Measurements from ENCODE around the gene TRIM44. TPM values are rescaled to one million over a fixed set of nuclear protein-coding genes. Genes with fewer than 3 reads are reported as not detected.

Gene TRIM44
- total RNA-seq, 4 donors from 2014 or later: 27.4 to 73.4 (median 53.7) TPM

DNA sequence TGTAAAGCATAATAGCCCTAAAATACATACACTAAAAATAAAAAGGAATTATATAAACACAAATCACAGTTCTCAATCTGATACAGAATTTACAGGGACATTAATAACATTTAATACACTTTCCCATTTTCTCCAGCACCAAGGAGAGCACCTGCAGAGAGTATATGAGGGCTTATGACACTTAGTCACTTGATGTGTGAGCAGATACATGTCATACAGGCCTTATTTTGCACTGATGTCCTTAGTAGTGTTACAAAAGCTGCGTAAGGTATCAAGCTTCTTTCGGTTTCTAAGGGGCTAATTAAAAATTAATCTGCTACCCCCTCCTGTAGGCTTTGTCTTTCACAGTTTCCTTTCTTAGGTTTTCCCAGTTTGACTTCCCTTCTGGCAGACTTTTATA, 61.3 kb downstream of the TRIM44 start:
- H3K27me3 ChIP-seq: no peaks in the 10 kb centered on the region
- H3K4me3 ChIP-seq: no peak overlapping the region
- TF ChIP-seq, protein P1, sequence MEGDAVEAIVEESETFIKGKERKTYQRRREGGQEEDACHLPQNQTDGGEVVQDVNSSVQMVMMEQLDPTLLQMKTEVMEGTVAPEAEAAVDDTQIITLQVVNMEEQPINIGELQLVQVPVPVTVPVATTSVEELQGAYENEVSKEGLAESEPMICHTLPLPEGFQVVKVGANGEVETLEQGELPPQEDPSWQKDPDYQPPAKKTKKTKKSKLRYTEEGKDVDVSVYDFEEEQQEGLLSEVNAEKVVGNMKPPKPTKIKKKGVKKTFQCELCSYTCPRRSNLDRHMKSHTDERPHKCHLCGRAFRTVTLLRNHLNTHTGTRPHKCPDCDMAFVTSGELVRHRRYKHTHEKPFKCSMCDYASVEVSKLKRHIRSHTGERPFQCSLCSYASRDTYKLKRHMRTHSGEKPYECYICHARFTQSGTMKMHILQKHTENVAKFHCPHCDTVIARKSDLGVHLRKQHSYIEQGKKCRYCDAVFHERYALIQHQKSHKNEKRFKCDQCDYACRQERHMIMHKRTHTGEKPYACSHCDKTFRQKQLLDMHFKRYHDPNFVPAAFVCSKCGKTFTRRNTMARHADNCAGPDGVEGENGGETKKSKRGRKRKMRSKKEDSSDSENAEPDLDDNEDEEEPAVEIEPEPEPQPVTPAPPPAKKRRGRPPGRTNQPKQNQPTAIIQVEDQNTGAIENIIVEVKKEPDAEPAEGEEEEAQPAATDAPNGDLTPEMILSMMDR (IDR thresholded peaks at IDR 0.05): no peak
- TF ChIP-seq POLR2A (IDR thresholded peaks at IDR 0.05; ENCODE audit: low read depth) (no peak), POLR2AphosphoS5 (IDR thresholded peaks at IDR 0.05) (no peak), EP300 (IDR thresholded peaks at IDR 0.05) (no peak)
- intact Hi-C loops (cut with DNase I): no loop called here
- no peak overlapping the region for H3K27ac ChIP-seq (replicated peaks in 1 of 4)
- DNase-seq (ENCODE audit: extremely low spot score): no peak
- H3K9me3 ChIP-seq: no peaks in the 10 kb centered on the region
- peaks cover 0 to 32% (median 19%) of the 10 kb centered on the region in 4 donors for H3K36me3 ChIP-seq
- 88% methylated on average over 2 of the region's 2 CpGs for WGBS
- H3K4me1 ChIP-seq: peaks cover 13 to 42% (median 25%) of the 10 kb centered on the region in 4 donors

DNA sequence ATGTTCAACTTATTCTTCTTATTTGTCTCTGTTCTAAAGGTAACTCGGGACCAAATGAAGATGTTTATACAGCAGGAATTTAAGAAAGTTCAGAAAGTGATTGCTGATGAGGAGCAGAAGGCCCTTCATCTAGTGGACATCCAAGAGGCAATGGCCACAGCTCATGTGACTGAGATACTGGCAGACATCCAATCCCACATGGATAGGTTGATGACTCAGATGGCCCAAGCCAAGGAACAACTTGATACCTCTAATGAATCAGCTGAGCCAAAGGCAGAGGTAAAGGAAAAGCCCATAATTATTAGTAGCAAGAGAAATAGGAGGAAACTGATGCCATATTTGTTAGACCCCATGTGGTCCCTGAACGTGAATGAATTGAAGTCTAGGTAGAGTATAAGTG, 63.3 kb downstream of the TRIM44 start:
- Histone ChIP-seq H3K27ac (replicated peaks in 1 of 4) (no peak overlapping the region), H3K4me1 (peaks cover 13 to 40% (median 25%) of the 10 kb centered on the region in 4 donors), H3K4me3 (no peak overlapping the region), H3K27me3 (no peaks in the 10 kb centered on the region), H3K36me3 (peaks cover 0 to 42% (median 23%) of the 10 kb centered on the region in 4 donors), H3K9me3 (peaks cover 0 to 16% (median 1%) of the 10 kb centered on the region in 4 donors)
- WGBS: 55% methylated on average over 2 of the region's 2 CpGs
- intact Hi-C loops (cut with DNase I): no loop called here
- TF ChIP-seq EP300 (IDR thresholded peaks at IDR 0.05): no peak
- peak in 1 of 2 donors; percentile 39 for TF ChIP-seq POLR2AphosphoS5 (IDR thresholded peaks at IDR 0.05)
- no peak for DNase-seq (ENCODE audit: extremely low spot score)

DNA sequence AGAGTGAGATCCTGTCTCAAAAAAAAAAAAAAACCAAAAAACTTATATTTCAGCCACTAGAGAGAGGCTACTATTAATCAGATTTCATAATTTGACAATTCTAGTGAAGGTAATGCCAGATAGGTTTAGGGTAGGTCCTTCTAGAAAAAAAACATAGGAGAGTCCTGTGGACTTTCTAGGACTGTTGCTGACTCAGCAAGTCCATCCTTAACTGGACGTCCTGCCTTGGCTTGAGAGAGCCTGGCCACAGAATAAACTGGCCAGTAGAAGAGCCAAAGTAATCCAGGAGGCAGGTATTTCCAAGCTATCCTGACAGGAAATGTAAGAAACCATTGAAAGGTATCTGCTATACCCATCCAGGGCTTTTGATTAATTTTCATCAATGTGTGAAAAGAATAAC, 64.6 kb downstream of the TRIM44 start:
- no peaks in the 10 kb centered on the region for H3K27me3 ChIP-seq
- H3K27ac ChIP-seq (replicated peaks in 1 of 4): no peak overlapping the region
- H3K9me3 ChIP-seq: peaks cover 0 to 19% (median 2%) of the 10 kb centered on the region in 4 donors
- DNase-seq (ENCODE audit: extremely low spot score): no peak
- intact Hi-C loops (cut with DNase I): no loop called here
- no peak for TF ChIP-seq POLR2AphosphoS5 (IDR thresholded peaks at IDR 0.05)
- no peak for TF ChIP-seq POLR2A (IDR thresholded peaks at IDR 0.05; ENCODE audit: low read depth)
- no peak for TF ChIP-seq EP300 (IDR thresholded peaks at IDR 0.05)
- H3K4me3 ChIP-seq: no peak overlapping the region
- 55% methylated on average over 1 of the region's 1 CpG for WGBS
- peaks cover 0 to 42% (median 23%) of the 10 kb centered on the region in 4 donors for H3K36me3 ChIP-seq
- H3K4me1 ChIP-seq: peaks cover 4 to 28% (median 14%) of the 10 kb centered on the region in 4 donors

DNA sequence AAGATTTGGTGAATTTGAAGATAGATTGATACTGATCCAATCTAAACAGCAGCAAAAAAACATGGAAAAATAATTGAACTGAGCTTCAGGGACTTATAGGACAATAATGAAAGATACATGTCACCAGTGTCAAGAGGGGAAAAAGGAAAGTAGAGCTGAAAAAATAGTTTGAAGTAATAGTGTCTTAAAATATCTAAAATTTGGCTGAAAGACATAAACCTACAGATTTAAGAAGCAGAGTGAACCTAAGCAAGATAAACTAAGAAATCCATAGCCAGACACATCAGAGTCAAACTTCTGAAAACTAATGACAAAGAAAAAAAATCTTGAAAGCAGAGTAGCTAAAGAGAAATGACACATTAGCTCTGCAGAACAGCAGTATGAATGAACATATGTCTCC, 67.7 kb downstream of the TRIM44 start:
- no peak for DNase-seq (ENCODE audit: extremely low spot score)
- TF ChIP-seq, protein P1 (IDR thresholded peaks at IDR 0.05): no peak
- no peak for TF ChIP-seq EP300 (IDR thresholded peaks at IDR 0.05)
- no peak for TF ChIP-seq POLR2A (IDR thresholded peaks at IDR 0.05; ENCODE audit: low read depth)
- no peak for TF ChIP-seq POLR2AphosphoS5 (IDR thresholded peaks at IDR 0.05)
- Histone ChIP-seq H3K36me3 (peaks cover 0 to 42% (median 23%) of the 10 kb centered on the region in 4 donors), H3K4me1 (peaks cover 0 to 10% (median 10%) of the 10 kb centered on the region in 4 donors), H3K9me3 (peaks cover 0 to 19% (median 2%) of the 10 kb centered on the region in 4 donors), H3K27ac (replicated peaks in 1 of 4) (no peak overlapping the region), H3K27me3 (no peaks in the 10 kb centered on the region), H3K4me3 (no peak overlapping the region)
- intact Hi-C loops (cut with DNase I): no loop called here

DNA sequence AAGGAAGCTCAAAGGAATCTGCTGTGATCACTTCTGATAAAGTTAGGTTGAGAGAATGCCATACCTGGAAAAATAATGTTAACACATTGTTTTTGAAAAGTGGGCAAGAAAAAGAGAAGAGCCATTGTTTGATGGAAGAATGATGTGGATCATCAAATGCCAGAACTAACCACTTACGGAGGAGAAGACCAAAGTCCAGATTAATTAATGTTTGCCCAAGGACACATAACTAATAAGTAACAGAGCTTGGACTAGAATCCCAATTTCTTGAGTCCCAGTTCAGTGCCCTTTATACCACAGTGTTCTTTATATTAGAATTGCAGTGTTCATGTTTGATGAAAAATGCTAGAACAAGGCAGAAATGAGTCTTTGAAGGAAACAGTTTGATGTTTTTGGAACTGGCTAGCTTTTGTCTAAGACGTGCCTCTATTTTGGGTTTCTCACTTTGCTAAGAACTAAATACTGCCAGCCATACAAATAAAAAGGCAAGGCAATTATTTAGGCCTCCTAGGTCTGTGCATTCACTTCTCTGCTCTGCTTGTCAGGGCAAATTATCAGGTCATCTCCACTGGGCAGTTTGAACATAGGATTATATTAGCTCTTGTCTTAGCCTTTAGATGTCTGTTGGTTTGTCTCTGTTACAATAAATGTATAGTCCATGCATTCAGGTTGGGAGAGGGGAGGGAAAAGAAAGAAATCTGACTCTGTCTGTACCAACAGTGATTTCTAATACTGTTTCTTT, 72.3 kb downstream of the TRIM44 start:
- Histone ChIP-seq H3K4me3 (no peak overlapping the region), H3K27me3 (no peaks in the 10 kb centered on the region), H3K36me3 (peaks cover 0 to 39% (median 13%) of the 10 kb centered on the region in 4 donors), H3K4me1 (peaks cover 0 to 3% (median 0%) of the 10 kb centered on the region in 4 donors), H3K27ac (replicated peaks in 1 of 4) (no peak overlapping the region), H3K9me3 (peaks cover 0 to 12% (median 2%) of the 10 kb centered on the region in 4 donors)
- no peak for TF ChIP-seq EP300 (IDR thresholded peaks at IDR 0.05)
- TF ChIP-seq POLR2AphosphoS5 (IDR thresholded peaks at IDR 0.05): no peak
- no peak for TF ChIP-seq POLR2A (IDR thresholded peaks at IDR 0.05; ENCODE audit: low read depth)
- TF ChIP-seq, protein P1 (IDR thresholded peaks at IDR 0.05): no peak
- no peak for DNase-seq (ENCODE audit: extremely low spot score)
- 73% methylated on average over 2 of the region's 2 CpGs for WGBS
- intact Hi-C loops (cut with DNase I): no loop called here
